ENCODE data around the gene FAM167B.

GRCh38 chr1:32200226-32201010 is 46.6 kb upstream of the FAM167B start, which contains the start of gene CCDC28B:
- peak in 1 of 2 donors; percentile 47 for TF ChIP-seq POLR2AphosphoS5 (IDR thresholded peaks at IDR 0.05)
- no peak for TF ChIP-seq CTCF (IDR thresholded peaks at IDR 0.05)
- TF ChIP-seq POLR2A (IDR thresholded peaks at IDR 0.05) = peak in 1 of 4 donors; percentile 26
